Erythroblast (primary cell): Measurements from ENCODE around the gene KCNAB2.

Source experiments
- DNase-seq, 2 experiments: peaks; one replicate each; lab custom pipeline; 2025; lab: John Stamatoyannopoulos, UW
- GATA1 ChIP-seq: IDR thresholded peaks from 2 replicates; pipeline ENCODE4 v1.6.1; 2011; ENCODE audit warnings: low read depth, mild to moderate bottlenecking, control low read depth, low read length, moderate library complexity
- POLR2A ChIP-seq: IDR thresholded peaks from 2 replicates; pipeline ENCODE4 v1.6.1; 2011; ENCODE audit warnings: mild to moderate bottlenecking, low read length

KCNAB2 gene

GRCh38 chr1:6005276-6005917 lies 40.3 kb upstream of the KCNAB2 start:
- TF ChIP-seq POLR2A (no peak), GATA1 (no peak)
- no peak for DNase-seq

DNA sequence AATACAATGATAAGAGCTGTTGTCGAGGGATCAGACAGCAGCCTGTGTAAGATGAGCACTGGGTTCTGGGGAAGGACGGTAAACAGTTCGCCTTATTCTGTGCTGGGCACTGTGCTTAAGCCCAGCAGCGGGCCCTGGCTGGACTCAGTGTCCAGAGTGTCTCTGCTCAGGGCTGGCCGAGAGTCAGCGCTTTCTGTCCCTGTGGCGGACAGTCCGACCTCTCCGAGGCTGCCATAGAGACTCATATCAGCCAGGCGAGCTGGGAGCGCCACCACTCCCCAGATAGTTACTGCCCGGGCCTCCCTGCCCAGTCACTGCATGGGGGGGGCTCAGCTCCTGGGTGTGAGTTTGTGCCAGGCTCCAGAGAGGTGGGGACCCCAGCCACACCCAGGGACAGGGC lies 38.8 kb upstream of the KCNAB2 start:
- no peak for DNase-seq
- TF ChIP-seq POLR2A (no peak), GATA1 (no peak)

- TF ChIP-seq GATA1 (no peak), POLR2A (no peak)
- no peak for DNase-seq
These were observed 38.2 kb upstream of the KCNAB2 start for GRCh38 chr1:6007318-6008083.

DNA sequence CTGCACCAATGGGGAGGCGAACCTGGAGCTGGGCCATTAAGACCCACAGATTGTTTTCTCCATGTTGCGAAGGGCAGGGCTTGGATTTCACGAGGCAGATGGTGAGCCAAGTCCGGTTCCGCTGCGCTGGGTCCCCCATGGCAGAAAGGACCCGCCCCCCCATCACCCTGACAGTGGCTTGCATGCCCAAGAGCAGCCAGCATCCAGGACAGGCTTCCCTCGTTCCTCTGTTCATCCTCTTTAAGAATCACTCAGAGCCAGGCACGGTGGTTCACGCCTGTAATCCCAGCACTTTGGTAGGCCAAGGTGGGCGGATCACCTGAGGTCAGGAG lies 37.6 kb upstream of the KCNAB2 start:
- TF ChIP-seq POLR2A (no peak), GATA1 (no peak)
- DNase-seq: no peak

GRCh38 chr1:6008696-6009095 lies 37.0 kb upstream of the KCNAB2 start:
- DNase-seq: no peak
- TF ChIP-seq POLR2A: no peak
- TF ChIP-seq GATA1: no peak

GRCh38 chr1:6009120-6010040 lies 36.3 kb upstream of the KCNAB2 start:
- TF ChIP-seq POLR2A (no peak), GATA1 (no peak)
- DNase-seq: no peak

- DNase-seq: no peak
These were observed 35.1 kb upstream of the KCNAB2 start for GRCh38 chr1:6010554-6010953.

DNA sequence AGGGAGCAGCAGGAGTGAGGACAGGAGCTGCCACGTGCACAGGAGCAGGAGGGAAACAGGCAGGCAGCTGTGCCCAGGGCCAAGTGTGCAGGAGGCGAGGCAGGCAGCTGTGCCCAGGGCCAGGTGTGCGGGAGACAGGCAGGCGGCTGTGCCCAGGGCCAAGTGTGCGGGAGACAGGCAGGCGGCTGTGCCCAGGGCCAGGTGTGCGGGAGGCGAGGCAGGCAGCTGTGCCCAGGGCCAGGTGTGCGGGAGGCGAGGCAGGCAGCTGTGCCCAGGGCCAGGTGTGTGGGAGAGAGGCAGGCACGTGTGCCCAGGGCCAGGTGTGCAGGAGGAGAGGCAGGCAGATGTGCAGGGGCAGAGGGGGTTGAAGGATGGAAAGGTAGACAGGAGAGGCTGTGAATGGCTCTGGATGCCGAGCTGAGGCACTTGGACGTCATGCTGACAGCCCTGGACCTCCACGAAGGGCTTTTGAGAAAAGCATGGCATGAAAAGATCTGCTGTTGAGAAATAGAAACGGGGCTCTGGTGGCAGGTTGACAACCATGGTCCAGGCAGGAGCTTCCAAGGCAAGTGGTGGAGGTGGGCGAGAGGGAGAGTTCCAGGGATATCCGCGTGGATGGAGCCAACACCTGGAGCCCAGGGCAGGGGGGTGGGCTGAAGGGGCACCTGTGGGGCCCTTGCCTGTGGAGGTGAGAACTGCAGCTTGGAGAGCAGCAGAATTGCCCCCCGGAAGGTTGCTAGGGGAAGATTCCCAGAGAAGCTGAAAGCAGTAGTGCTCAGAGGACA lies 34.3 kb upstream of the KCNAB2 start:
- DNase-seq: no peak
- no peak for TF ChIP-seq GATA1
- no peak for TF ChIP-seq POLR2A

More at GRCh38 chr1:6010554-6010953, 35.1 kb upstream of the KCNAB2 start:
- no peak for TF ChIP-seq GATA1
- TF ChIP-seq POLR2A: no peak

DNA sequence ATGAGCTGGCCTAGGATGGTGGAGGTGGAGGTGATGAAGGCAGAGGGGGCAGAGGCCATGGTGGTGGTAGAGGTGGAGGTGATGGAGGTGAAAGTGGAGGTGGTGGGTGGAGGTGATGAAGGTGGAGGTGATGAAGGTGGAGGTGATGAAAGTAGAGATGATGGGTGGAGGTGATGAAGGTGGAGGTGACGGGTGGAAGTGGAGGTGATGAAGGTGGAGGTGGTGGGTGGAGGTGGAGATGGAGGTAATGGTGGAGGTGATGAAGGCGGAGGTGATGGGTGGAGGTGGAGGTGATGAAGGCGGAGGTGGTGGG lies 33.8 kb upstream of the KCNAB2 start:
- TF ChIP-seq GATA1 (no peak), POLR2A (no peak)

DNA sequence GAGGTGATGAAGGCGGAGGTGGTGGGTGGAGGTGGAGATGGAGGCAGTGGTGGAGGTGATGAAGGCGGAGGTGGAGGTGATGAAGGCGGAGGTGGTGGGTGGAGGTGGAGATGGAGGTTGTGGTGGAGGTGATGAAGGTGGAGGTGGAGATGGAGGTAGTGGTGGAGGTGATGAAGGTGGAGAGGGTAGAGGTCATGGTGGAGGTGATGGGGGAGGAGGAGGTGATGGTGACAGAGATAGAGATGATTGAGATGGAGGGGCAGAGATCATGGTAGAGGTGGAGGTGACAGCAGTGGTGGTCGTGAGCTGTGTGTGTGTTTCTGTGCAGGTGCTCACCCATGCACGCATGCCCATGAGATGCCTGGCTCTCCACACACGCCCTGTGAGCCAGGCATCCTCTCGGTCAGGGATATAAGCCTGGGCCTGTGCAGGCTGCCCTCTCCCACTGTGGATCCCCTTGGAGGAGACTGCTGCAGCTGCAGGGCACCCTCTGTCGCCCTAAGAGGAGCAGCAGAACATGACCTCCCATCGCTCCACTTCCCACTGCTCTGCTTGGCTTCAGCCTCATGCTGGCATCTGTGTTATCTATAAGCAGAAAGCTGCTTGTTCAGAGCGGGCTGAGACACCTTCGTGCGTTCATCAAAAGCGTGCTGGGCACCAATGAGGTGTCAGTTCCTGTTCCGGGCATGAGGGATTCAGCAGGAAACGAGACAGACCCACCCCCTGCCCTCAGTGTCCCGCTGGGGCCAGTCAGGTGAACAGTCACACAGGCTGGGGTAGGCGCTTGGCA lies 33.0 kb upstream of the KCNAB2 start:
- TF ChIP-seq GATA1: no peak
- no peak for TF ChIP-seq POLR2A
- DNase-seq: no peak

More for the DNA sequence above, 33.8 kb upstream of the KCNAB2 start:
- no peak for DNase-seq

GRCh38 chr1:6013491-6013890 lies 32.2 kb upstream of the KCNAB2 start:
- TF ChIP-seq GATA1: no peak
- no peak for TF ChIP-seq POLR2A

GRCh38 chr1:6014130-6014999 lies 31.3 kb upstream of the KCNAB2 start:
- no peak for DNase-seq
- TF ChIP-seq GATA1 (no peak), POLR2A (no peak)

More at GRCh38 chr1:6013491-6013890, 32.2 kb upstream of the KCNAB2 start:
- DNase-seq: no peak
